ENCODE data around the gene DNAJC21.

Gene DNAJC21

DNA sequence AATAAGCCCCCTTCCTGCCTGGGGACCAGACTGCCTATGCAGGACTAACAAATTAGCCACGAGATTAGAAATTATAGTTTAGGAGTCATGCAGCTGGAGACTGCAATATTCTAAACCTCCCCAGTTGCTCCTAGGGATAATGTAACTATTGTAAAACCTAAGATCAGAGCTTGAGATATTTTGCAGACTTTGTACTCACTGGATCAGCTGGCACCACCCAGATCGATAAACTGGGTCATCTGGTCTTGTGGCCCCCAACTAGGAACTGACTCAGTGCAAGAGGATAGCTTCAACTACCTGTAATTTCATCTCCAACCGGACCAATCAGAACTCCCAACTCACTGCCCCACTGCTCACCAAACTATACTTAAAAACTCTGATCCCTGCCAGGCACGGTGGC, 38.2 kb downstream of the DNAJC21 start (continued):
- TF ChIP-seq, protein P1, sequence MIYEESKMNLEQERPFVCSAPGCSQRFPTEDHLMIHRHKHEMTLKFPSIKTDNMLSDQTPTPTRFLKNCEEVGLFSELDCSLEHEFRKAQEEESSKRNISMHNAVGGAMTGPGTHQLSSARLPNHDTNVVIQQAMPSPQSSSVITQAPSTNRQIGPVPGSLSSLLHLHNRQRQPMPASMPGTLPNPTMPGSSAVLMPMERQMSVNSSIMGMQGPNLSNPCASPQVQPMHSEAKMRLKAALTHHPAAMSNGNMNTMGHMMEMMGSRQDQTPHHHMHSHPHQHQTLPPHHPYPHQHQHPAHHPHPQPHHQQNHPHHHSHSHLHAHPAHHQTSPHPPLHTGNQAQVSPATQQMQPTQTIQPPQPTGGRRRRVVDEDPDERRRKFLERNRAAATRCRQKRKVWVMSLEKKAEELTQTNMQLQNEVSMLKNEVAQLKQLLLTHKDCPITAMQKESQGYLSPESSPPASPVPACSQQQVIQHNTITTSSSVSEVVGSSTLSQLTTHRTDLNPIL (CRISPR knock-in tag; IDR thresholded peaks at IDR 0.05; ENCODE audit: low read depth), result no peak
- no peak for TF ChIP-seq ZNF565 (CRISPR knock-in tag; conservative IDR thresholded peaks at IDR 0.05; ENCODE audit: low read depth)
- TF ChIP-seq, protein P2, sequence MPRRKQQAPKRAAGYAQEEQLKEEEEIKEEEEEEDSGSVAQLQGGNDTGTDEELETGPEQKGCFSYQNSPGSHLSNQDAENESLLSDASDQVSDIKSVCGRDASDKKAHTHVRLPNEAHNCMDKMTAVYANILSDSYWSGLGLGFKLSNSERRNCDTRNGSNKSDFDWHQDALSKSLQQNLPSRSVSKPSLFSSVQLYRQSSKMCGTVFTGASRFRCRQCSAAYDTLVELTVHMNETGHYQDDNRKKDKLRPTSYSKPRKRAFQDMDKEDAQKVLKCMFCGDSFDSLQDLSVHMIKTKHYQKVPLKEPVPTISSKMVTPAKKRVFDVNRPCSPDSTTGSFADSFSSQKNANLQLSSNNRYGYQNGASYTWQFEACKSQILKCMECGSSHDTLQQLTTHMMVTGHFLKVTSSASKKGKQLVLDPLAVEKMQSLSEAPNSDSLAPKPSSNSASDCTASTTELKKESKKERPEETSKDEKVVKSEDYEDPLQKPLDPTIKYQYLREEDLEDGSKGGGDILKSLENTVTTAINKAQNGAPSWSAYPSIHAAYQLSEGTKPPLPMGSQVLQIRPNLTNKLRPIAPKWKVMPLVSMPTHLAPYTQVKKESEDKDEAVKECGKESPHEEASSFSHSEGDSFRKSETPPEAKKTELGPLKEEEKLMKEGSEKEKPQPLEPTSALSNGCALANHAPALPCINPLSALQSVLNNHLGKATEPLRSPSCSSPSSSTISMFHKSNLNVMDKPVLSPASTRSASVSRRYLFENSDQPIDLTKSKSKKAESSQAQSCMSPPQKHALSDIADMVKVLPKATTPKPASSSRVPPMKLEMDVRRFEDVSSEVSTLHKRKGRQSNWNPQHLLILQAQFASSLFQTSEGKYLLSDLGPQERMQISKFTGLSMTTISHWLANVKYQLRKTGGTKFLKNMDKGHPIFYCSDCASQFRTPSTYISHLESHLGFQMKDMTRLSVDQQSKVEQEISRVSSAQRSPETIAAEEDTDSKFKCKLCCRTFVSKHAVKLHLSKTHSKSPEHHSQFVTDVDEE (CRISPR knock-in tag; IDR thresholded peaks at IDR 0.05), result no peak

DNA sequence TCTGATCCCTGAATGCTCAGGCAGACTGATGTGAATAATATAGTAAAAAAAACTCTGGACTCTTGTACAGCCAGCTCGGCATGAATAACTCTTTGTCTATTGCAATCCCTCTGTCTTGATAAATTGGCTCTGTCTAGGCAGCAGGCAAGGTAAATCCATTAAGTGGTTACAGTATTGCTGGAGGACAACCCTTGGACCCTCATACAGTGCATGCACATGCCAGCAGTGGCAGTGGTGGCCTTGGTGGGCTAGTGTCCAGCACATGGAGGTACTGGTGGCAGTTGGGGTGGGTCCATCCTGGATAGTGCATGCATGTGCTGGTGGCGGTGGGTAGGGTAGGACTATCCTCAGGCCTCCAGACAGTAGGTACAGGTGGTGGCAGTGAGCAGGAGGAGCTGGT, 38.9 kb downstream of the DNAJC21 start:
- ATAC-seq, result no peak
- TF ChIP-seq, protein P3, sequence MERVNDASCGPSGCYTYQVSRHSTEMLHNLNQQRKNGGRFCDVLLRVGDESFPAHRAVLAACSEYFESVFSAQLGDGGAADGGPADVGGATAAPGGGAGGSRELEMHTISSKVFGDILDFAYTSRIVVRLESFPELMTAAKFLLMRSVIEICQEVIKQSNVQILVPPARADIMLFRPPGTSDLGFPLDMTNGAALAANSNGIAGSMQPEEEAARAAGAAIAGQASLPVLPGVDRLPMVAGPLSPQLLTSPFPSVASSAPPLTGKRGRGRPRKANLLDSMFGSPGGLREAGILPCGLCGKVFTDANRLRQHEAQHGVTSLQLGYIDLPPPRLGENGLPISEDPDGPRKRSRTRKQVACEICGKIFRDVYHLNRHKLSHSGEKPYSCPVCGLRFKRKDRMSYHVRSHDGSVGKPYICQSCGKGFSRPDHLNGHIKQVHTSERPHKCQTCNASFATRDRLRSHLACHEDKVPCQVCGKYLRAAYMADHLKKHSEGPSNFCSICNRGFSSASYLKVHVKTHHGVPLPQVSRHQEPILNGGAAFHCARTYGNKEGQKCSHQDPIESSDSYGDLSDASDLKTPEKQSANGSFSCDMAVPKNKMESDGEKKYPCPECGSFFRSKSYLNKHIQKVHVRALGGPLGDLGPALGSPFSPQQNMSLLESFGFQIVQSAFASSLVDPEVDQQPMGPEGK (CRISPR knock-in tag; IDR thresholded peaks at IDR 0.05; ENCODE audit: borderline replicate concordance), result no peak
- TF ChIP-seq ARNTL (CRISPR knock-in tag; IDR thresholded peaks at IDR 0.05; ENCODE audit: borderline replicate concordance, low read depth) (no peak), ZFP30 (CRISPR knock-in tag; IDR thresholded peaks at IDR 0.05) (no peak), OSR1 (CRISPR knock-in tag; IDR thresholded peaks at IDR 0.05) (no peak), BACH2 (CRISPR knock-in tag; IDR thresholded peaks at IDR 0.05; ENCODE audit: borderline replicate concordance) (no peak), ESRRG (CRISPR knock-in tag; IDR thresholded peaks at IDR 0.05) (no peak), ISL1 (CRISPR knock-in tag; IDR thresholded peaks at IDR 0.05) (no peak), ZC3H10 (CRISPR knock-in tag; IDR thresholded peaks at IDR 0.05) (no peak), PPARA (CRISPR knock-in tag; IDR thresholded peaks at IDR 0.05; ENCODE audit: borderline replicate concordance) (no peak), GLIS3 (CRISPR knock-in tag; IDR thresholded peaks at IDR 0.05) (no peak), RARB (CRISPR knock-in tag; IDR thresholded peaks at IDR 0.05) (no peak), SNAI2 (CRISPR knock-in tag; IDR thresholded peaks at IDR 0.05) (no peak), TOX (CRISPR knock-in tag; IDR thresholded peaks at IDR 0.05; ENCODE audit: borderline replicate concordance) (no peak), TCF4 (CRISPR knock-in tag; IDR thresholded peaks at IDR 0.05; ENCODE audit: borderline replicate concordance) (no peak), ZFP3 (CRISPR knock-in tag; IDR thresholded peaks at IDR 0.05) (no peak)
- TF ChIP-seq, protein P4, sequence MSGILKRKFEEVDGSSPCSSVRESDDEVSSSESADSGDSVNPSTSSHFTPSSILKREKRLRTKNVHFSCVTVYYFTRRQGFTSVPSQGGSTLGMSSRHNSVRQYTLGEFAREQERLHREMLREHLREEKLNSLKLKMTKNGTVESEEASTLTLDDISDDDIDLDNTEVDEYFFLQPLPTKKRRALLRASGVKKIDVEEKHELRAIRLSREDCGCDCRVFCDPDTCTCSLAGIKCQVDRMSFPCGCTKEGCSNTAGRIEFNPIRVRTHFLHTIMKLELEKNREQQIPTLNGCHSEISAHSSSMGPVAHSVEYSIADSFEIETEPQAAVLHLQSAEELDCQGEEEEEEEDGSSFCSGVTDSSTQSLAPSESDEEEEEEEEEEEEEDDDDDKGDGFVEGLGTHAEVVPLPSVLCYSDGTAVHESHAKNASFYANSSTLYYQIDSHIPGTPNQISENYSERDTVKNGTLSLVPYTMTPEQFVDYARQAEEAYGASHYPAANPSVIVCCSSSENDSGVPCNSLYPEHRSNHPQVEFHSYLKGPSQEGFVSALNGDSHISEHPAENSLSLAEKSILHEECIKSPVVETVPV (CRISPR knock-in tag; IDR thresholded peaks at IDR 0.05), result no peak

DNA sequence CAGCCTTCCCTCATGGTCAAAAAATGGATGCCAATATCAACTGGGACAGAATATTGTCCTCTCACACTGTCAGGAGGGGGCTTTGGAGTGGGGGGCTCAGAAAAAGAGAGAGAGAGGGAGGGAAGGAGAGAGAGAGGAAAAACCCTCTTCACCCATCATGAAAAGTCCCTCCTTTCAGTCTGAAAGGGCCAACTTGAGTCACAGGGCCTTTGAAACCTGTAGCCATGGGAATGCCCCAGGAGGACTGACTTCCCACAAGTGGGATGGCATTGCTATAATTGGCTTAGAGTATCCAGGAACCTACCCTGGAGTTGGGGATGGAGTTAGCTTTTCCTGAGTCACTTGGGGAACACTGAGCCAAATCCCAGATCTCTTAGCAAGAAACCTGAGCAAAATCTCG, 41.2 kb downstream of the DNAJC21 start:
- no peak for ATAC-seq
- TF ChIP-seq ZNF8 (CRISPR knock-in tag; IDR thresholded peaks at IDR 0.05) (no peak), ZC3H10 (CRISPR knock-in tag; IDR thresholded peaks at IDR 0.05) (no peak), ARNTL (CRISPR knock-in tag; IDR thresholded peaks at IDR 0.05; ENCODE audit: borderline replicate concordance, low read depth) (no peak), ISL1 (CRISPR knock-in tag; IDR thresholded peaks at IDR 0.05) (no peak), PPARA (CRISPR knock-in tag; IDR thresholded peaks at IDR 0.05; ENCODE audit: borderline replicate concordance) (no peak), RARB (CRISPR knock-in tag; IDR thresholded peaks at IDR 0.05) (no peak), ZFP3 (CRISPR knock-in tag; IDR thresholded peaks at IDR 0.05) (no peak), ZNF565 (CRISPR knock-in tag; conservative IDR thresholded peaks at IDR 0.05; ENCODE audit: low read depth) (no peak), SNAI2 (CRISPR knock-in tag; IDR thresholded peaks at IDR 0.05) (no peak), ZFP30 (CRISPR knock-in tag; IDR thresholded peaks at IDR 0.05) (no peak), GLIS3 (CRISPR knock-in tag; IDR thresholded peaks at IDR 0.05) (no peak), ESRRG (CRISPR knock-in tag; IDR thresholded peaks at IDR 0.05) (no peak), TCF4 (CRISPR knock-in tag; IDR thresholded peaks at IDR 0.05; ENCODE audit: borderline replicate concordance) (no peak)
- TF ChIP-seq, protein P2 (CRISPR knock-in tag; IDR thresholded peaks at IDR 0.05), result no peak
- TF ChIP-seq, protein P4 (CRISPR knock-in tag; IDR thresholded peaks at IDR 0.05), result no peak
- TF ChIP-seq, protein P3 (CRISPR knock-in tag; IDR thresholded peaks at IDR 0.05; ENCODE audit: borderline replicate concordance), result no peak
- TF ChIP-seq, protein P5, sequence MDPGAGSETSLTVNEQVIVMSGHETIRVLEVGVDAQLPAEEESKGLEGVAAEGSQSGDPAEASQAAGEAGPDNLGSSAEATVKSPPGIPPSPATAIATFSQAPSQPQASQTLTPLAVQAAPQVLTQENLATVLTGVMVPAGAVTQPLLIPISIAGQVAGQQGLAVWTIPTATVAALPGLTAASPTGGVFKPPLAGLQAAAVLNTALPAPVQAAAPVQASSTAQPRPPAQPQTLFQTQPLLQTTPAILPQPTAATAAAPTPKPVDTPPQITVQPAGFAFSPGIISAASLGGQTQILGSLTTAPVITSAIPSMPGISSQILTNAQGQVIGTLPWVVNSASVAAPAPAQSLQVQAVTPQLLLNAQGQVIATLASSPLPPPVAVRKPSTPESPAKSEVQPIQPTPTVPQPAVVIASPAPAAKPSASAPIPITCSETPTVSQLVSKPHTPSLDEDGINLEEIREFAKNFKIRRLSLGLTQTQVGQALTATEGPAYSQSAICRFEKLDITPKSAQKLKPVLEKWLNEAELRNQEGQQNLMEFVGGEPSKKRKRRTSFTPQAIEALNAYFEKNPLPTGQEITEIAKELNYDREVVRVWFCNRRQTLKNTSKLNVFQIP (CRISPR knock-in tag; IDR thresholded peaks at IDR 0.05; ENCODE audit: borderline replicate concordance, low read depth), result no peak
